Thoracic aorta (tissue), 2 donors: Measurements from ENCODE around the gene ESYT3. TPM values are rescaled to one million over a fixed set of nuclear protein-coding genes. Genes with fewer than 3 reads are reported as not detected.

Experiments used
- ATAC-seq: fragments of 150-250 bp; one replicate; pipeline ENCODE4 v1.8.0; 2017; ENCODE audit warnings: low read depth; ENCODE audit not compliant: insufficient number of reproducible peaks, low FRiP score
- DNase-seq: peaks from one replicate; pipeline ENCODE4 v3.0.0-alpha.2; 2020; ENCODE audit warnings: low spot score
- H3K27ac ChIP-seq, 2 donors: fragments of 200-600 bp; sonication (generic); 1 replicate in 1 of 2; 2 replicates in 1 of 2; pipeline ENCODE4 v1.5.1; 2016; ENCODE audit warnings: mild to moderate bottlenecking in 2 of 2, moderate library complexity in 2 of 2
- H3K27me3 ChIP-seq: fragments of 200-600 bp; sonication (generic); replicated peaks from 2 replicates; pipeline ENCODE4 v1.6.0; 2016; ENCODE audit warnings: mild to moderate bottlenecking; ENCODE audit not compliant: insufficient read depth
- H3K36me3 ChIP-seq: fragments of 200-600 bp; sonication (generic); one replicate; pipeline ENCODE4 v1.5.1; 2016
- H3K4me1 ChIP-seq, 2 donors: fragments of 200-600 bp; sonication (generic); 1 replicate in 1 of 2; 2 replicates in 1 of 2; pipeline versions ENCODE4 v1.5.1 to v1.6.0; 2016; ENCODE audit warnings: low read depth in 2 of 2, mild to moderate bottlenecking in 1 of 2; ENCODE audit not compliant: control insufficient read depth in 1 of 2
- H3K4me3 ChIP-seq: fragments of 200-600 bp; sonication (generic); 2 replicates; pipeline ENCODE4 v1.5.1; 2016; ENCODE audit warnings: mild to moderate bottlenecking
- H3K9me3 ChIP-seq: fragments of 200-600 bp; sonication (generic); 2 replicates; pipeline ENCODE4 v1.5.1; 2016
- total RNA-seq, 2 donors: library from RNA; depleted of rRNA; stranded (reverse); fragments of >200 nt; gene quantifications; one replicate each; pipeline versions ENCODE4 v1.1.0 to v1.2.3, GENCODE V29; 2016
- TF ChIP-seq, protein P1 (sequence below): fragments of 200-600 bp; sonication (generic); IDR thresholded peaks from one replicate; pipeline ENCODE4 v1.5.1; 2019; ENCODE audit warnings: antibody characterized with exemption

ESYT3 gene
- total RNA-seq, 2 donors from 2014 or later = 1.9 to 7.1 TPM

DNA sequence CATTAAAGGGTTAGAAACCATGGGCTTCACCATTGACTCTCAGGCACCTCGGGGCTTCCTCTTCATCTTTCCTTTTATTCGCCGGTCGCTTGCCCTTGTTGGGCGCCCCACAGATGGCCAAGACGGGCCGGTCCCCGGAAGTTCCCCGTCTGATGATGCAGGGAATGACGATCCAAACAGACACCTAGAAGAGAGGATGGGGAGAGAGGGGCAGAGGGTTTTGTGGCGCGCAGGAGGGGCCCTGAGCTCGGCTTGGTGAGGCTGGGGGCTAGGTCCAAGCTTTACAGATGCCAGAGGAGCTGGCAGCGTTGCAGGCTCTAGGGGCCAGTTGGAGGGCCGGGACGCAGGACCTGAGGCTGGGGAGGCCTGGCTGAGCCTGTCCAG, 532 bp upstream of the ESYT3 start:
- DNase-seq = no peak
- ATAC-seq = no peak

DNA sequence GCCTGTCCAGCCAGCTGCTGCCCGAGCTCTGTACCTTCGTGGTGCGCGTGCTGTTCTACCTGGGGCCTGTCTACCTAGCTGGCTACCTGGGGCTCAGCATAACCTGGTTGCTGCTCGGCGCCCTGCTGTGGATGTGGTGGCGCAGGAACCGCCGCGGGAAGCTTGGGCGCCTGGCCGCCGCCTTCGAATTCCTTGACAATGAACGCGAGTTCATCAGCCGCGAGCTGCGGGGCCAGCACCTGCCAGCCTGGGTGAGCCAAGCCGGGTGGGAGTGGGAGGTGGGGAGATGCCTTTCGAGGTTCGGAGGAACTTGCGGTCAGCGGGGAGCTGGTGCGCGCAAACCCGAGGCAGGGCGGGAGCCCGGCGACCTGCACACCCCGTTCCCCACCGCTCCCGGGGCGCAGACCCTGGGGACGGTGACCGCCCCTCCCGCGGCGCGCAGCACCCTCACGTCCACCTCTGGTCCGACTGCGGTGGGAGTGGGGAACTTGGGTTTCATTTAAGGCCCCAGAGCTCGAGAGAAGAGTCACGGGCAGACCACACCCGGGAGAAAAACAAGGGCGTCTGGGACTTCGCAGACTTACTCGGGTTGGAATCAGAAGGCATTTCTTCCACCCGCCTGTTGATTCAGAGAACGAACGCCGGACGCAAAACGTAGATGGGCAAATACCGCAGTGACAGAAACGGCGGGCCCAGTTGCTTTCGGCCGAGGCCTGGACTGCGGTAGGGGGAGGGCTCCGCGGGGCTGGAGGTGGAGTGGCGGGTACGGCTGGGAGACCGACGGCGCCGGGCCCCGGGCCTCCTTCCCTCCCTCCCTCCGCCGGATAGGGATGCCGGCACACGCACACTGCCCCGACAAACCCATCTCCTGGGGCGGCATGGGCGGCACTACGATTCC, 708 bp downstream of the ESYT3 start:
- Histone ChIP-seq H3K36me3 (no peaks in the 10 kb centered on the region), H3K9me3 (no peaks in the 10 kb centered on the region), H3K27me3 (no peaks in the 10 kb centered on the region), H3K27ac (no peak overlapping the region), H3K4me1 (peaks cover 16 to 22% of the 10 kb centered on the region in 2 donors), H3K4me3 (peak overlapping the region; percentile 82)
- TF ChIP-seq, protein P1, sequence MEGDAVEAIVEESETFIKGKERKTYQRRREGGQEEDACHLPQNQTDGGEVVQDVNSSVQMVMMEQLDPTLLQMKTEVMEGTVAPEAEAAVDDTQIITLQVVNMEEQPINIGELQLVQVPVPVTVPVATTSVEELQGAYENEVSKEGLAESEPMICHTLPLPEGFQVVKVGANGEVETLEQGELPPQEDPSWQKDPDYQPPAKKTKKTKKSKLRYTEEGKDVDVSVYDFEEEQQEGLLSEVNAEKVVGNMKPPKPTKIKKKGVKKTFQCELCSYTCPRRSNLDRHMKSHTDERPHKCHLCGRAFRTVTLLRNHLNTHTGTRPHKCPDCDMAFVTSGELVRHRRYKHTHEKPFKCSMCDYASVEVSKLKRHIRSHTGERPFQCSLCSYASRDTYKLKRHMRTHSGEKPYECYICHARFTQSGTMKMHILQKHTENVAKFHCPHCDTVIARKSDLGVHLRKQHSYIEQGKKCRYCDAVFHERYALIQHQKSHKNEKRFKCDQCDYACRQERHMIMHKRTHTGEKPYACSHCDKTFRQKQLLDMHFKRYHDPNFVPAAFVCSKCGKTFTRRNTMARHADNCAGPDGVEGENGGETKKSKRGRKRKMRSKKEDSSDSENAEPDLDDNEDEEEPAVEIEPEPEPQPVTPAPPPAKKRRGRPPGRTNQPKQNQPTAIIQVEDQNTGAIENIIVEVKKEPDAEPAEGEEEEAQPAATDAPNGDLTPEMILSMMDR = no peak
- DNase-seq (no peak), ATAC-seq (no peak)

More for the DNA sequence above, 532 bp upstream of the ESYT3 start:
- Histone ChIP-seq H3K27ac (no peak overlapping the region), H3K36me3 (no peaks in the 10 kb centered on the region), H3K4me3 (peak overlapping the region; percentile 82), H3K4me1 (peaks cover 16 to 21% of the 10 kb centered on the region in 2 donors), H3K27me3 (no peaks in the 10 kb centered on the region), H3K9me3 (no peaks in the 10 kb centered on the region)
- TF ChIP-seq, protein P1 = no peak

DNA sequence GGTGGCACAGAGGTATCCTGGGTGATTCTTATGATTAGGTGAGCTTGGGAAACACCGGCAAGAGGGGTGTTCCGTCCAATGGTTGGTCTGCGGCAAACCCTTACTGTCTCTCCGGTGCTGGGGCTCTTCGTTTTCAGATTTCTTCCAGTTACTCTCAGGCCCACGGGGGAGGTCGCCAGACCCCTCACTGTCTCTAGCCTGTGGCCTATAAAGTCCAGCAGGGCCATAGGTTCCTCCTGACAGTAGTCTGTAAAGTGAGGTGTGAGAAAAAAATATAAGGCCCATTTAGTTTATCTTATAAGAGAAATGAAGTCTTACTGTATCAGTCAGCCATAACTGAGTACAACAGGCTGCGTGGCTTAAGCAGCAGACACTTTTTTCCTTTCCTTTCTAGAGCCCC, 1.4 kb downstream of the ESYT3 start:
- ATAC-seq (no peak), DNase-seq (no peak)
- peaks cover 16 to 29% of the 10 kb centered on the region in 2 donors for H3K4me1 ChIP-seq
- TF ChIP-seq, protein P1 = no peak
- H3K36me3 ChIP-seq = no peaks in the 10 kb centered on the region
- no peaks in the 10 kb centered on the region for H3K27me3 ChIP-seq
- H3K4me3 ChIP-seq = peak overlapping the region; percentile 82
- no peak overlapping the region for H3K27ac ChIP-seq
- H3K9me3 ChIP-seq = no peaks in the 10 kb centered on the region

DNA sequence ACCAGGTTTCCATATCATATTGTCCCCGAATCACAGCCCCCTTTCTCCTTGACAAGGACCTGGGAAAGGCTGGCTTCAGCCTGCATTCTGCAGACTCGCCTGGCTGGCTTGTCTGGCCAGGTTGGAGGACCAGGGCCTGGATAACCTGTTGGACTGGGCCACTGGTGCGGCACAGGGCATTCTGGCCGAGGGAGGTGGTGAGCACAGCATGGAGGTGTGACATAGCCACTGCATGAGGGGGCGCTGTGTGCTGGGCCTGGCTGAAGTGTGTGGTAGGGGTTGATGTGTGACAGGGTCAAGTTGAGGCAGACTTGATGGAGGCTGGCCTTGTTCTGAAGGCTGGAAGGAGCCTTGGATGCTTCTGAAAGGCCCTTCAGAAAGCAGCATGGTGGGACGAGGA, 2.9 kb downstream of the ESYT3 start:
- no peak for ATAC-seq
- Histone ChIP-seq H3K9me3 (no peaks in the 10 kb centered on the region), H3K27ac (no peak overlapping the region), H3K36me3 (no peaks in the 10 kb centered on the region), H3K4me1 (peaks cover 16 to 29% of the 10 kb centered on the region in 2 donors), H3K4me3 (no peak overlapping the region), H3K27me3 (no peaks in the 10 kb centered on the region)
- DNase-seq = no peak
- TF ChIP-seq, protein P1 = no peak

DNA sequence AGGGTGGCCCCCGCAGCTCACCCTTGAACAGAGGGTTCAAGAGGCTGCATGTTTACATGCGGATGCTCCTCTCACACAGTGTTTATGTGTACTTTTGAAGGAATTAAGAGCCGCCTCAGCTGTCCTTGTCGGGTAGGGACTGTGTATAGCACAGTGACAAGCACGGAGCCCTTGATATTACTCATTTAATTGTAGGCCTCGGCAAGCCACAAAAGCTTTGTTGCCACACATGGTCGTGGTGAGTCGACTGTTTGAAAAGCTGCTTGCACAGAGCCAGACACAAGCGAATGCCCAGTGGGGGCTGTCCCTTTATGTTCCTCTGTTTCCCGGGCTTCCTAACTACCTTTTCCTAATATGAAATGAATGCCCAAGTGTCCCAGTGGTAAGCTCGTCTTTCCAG, 4.5 kb downstream of the ESYT3 start:
- Histone ChIP-seq H3K27ac (no peak overlapping the region), H3K4me1 (peaks cover 13 to 27% of the 10 kb centered on the region in 2 donors), H3K4me3 (no peak overlapping the region), H3K9me3 (no peaks in the 10 kb centered on the region), H3K27me3 (no peaks in the 10 kb centered on the region), H3K36me3 (no peaks in the 10 kb centered on the region)
- DNase-seq (no peak), ATAC-seq (no peak)
- TF ChIP-seq, protein P1 = no peak
